Renal cortical epithelial cell (primary cell): Measurements from ENCODE around the gene LBP. TPM values are rescaled to one million over a fixed set of nuclear protein-coding genes. Genes with fewer than 3 reads are reported as not detected.
"Not testable (repeated sequence)": the region's sequence is repeated elsewhere in the genome, so short reads cannot be mapped to it uniquely, and the experiment has no call there.

Experiments used
- DNase-seq: peaks from one replicate; pipeline ENCODE4 v3.0.0-alpha.2; 2011; ENCODE audit warnings: low read depth
- total RNA-seq: library from RNA; depleted of rRNA; stranded (reverse); fragments of >200 nt; gene quantifications from 2 replicates; pipeline ENCODE4 v1.2.3, GENCODE V29; 2014

LBP gene
- total RNA-seq, 1 donor from 2014 or later: 12.6 TPM

DNA sequence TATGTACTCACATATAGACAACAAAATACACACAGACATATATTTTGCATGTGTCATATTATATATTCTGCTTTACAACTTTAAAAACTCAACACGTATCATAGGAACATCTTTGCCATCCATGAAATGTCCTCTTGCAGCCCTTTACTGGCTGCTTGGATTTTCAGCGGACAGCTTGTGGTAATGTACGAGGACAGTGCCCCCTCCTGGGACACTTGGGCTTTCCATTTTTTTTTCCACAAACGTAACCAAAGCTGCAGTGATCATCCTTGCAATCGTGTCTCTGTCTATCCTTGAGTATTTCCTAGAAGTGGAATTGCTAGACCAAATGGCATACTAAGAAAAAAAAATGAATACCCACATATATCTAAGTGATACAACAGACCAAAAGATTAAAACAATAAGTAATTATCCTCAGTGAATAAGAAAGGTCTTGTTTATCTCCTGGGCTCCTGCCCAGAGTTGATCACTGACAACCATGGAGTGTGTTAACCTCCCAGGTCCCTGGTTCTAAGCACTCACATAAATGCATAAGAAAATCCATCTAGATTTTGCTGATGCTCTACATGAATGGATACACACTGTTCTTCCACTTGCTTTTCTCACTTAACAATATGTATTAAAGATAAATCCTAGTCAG lies 24.2 kb upstream of the LBP start:
- peak; percentile 61 for DNase-seq

DNA sequence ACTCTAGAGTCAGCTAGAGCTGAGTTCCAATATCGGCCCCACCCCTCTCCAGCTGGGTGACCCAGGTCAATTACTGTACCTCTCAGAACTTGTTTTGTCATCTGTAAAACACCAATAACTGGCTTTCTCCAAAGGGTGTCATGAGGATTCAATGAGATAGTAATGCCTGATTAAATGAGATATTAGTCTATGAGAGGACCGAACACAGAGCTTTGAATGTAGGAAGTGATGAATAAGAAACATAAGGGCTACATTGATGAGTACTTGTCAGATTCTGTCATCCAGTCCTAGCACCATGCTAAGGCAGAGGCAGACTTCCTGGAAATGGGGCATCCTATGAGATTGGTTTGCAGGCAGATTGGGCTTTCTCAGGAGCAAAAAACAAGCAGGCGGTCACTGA lies 22.1 kb upstream of the LBP start:
- DNase-seq: no peak

DNA sequence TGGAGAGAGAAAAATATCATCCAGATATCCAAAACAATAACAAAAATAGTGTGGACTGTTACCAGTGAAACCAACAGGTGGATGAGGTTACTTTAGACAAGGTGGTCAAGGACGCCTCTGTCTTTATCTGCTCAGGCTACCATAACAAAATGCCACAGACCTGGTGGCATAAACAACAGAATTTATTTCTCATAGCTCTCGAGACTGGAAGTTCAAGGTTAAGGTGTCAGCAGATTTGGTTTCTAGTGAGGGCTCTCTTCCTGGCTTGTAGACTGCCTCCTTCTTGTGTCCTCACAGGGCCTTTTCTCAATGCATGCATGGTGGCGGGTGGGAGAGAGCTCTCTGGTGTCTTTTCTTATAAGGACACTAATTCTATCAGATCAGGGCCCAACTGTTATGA lies 21.1 kb upstream of the LBP start:
- DNase-seq: no peak

DNA sequence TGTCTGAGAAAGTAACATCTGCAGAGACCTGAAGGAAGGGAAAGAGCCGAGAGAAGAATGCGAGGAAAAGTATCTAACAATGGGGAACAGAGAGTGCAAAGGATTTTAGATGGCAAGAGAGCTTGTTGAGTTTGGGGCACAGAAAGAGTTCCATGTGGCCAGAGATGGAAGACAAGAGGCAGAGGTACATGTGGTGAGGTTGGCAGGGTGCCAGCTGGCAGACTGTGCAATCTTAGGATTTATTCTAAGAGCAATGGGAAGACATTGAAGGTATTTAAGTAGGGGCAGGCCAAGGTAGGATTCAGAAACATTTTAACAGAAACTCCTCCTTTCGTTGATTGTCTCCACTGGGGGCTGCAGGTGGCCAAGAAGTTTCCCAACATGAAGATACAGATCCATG lies 20.4 kb upstream of the LBP start:
- no peak for DNase-seq

DNA sequence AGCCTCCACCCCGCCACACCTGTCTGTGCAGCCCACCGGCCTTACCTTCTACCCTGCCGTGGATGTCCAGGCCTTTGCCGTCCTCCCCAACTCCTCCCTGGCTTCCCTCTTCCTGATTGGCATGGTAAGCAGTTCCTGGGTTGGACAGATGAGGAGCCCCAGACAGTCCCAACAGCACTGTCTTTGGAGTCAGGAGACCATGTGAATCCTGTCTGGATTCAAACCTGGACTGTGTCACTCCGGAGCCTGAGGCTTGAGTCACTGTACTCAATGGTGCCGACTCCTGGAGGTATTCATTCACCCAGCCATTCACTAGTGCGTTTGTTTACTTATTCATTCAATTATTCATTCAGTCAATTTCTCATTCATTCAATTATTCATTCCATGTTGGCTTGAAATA lies 20.0 kb upstream of the LBP start:
- DNase-seq: no peak

DNA sequence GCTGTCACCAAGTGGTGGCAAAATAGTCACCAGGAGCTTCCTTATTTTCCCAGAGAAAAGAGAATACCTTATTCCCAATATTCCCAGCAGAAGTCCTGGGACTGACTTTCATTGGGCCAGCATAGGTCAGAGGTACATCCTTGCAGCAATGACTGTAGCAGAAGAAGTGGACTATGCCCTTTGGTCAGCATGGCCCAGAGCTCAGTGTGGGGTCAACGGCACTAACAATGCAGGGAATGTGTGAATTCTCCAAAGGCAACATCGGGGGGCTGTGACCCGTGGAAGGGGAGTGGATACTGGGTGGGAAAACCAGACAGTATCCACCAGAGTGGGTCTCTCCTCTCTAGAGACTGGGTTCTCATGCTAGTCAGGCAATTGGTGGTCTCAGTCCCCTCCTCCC lies 15.6 kb upstream of the LBP start:
- peak; percentile 42 for DNase-seq

DNA sequence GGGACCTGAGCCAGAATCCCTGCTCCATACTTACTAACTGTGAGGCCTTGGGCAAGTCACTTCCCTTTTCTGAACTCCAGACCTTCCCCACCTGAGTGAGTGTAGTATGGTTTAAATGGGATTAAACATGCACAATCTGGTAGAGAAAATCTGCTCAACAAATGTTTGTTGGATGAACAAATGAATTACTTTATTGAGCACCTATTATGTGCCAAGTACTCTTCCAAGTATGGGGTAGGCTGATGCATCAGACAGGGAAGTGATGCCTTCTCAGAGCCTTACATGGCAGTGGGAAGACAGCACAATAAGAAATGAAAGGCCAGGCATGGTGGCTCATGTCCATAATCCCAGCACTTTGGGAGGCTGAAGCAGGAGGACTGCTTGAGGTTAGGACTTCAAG lies 15.0 kb upstream of the LBP start:
- DNase-seq: no peak

DNA sequence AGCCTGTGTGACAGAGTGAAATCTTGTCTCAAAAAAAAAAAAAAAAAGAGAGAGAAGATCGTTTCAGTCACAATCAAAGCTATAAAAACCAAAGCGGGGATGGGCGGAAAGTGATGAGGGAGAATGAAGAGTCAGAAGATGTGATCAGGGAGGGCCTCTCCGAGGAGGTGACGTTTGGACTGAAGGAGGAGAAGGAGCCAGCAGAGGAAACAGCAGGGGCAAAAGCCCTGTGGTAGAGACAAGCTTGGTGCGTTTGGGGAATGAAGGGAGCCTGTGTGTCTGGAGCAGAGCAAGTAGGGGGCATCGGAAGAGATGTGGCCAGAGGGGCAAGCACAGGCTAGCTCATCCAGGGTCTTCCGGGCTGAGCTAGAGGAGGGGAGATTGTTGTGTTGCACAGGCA lies 14.5 kb upstream of the LBP start:
- DNase-seq: no peak

DNA sequence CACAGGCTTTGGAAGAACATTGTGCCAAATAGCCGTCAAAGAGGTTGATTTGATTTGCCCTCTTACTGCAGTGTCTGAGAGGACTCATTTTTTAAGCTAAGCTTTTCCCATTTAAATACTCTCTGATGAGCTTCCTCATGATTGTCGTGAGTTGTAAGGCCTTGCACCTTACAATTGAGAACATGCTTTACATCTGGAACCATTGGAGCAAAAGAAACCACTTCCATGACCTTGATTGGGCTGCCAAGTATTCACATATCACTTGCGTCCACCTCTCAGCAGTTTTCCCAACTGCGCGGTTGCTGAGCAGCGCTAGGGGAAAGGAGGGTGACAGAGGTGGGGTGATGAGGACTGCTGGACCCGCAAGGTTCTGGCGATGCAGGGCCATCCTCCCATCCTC lies 12.3 kb upstream of the LBP start:
- no peak for DNase-seq

DNA sequence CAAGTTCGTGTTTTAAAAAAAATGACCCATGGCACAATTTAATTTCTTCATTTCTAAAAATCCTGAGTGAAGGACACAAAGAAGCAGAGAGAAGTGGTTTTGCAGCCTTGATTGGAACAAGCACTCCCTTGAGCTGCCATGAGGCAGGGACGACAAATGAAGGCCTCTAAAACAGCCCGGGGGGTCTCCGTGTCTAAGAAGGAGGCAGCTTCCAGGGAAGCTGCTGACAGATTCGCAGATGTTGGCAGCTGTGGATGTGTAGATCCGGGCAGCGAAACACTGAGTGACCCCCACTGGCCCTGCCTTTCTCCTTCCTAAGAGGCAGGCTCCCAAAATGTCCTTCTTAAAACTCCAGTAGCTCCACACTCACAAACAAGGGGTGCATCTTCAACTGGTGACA lies 9.6 kb upstream of the LBP start:
- DNase-seq: no peak

DNA sequence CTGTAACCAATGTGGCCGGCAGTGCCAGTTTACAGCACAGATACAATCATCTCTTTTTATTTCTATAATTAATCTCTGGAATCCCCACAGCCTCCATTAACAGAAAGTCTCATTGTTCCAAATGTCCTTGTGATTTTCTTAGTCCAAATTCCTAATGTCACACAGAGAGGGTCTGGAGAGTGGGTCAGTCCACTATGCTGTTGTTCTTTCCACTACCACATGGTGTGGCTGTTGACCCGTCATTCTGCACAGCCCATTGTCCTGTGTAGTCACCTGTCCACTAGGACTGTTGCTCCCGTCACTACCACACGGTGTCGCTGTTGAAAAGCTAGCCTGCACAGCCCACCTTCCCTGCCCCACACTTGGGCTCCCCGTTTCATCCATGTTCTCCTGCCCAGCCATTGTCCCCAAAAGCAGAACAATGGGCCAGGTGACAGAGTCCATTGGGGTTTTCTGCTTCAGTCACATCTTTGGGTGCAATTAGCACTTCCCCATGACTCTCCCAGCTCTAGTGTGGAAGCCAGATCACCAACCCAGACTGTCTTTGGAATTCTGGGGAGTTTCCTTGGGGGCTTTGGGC lies 8.6 kb upstream of the LBP start:
- peak; percentile 13 for DNase-seq

DNA sequence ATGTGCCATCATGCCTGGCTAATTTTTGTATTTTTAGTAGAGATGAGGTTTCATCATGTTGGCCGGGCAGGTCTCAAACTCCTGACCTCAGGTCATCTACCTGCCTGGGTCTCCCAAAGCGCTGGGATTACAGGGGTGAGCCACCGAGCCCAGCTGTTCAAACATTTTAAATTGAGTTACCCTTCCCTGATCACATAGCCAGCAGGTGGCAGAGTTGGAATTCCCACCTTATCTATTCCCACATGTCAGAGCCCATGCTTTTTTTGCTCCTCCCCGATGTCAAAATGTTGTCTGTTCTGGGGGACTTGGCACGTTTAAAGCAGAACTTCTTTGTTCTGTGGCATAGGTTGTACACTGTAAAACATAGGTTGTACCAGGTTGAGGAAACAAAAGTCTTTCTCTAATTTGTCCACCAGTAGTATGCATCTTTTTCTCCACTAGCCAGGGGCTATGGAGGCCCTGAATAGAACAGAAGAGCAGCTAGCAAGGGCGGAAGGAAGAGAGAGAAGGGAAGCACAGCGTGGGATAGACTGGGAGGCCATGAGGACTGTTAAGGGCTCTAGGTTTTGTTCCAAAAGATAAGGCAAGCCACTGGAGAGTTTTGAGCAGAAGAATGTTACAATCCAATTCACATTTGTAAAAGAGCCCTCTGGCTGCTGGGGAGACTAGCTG lies 7.3 kb upstream of the LBP start:
- DNase-seq: peak; percentile 33

DNA sequence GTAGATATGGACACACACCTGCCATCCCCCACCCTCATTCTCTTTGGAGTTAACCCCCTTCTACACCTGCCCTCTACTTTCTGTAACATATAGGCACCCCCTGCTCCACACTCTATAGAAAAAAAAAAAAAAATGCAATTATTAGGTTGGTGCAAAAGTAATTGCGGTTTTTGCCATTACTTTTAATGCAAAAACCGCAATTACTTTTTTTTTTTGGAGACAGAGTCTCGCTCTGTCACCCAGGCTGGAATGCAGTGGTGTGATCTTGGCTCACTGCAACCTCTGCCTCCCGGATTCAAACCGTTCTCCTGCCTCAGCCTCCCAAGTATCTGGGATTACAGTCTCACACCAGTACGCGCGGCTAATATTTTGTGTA lies 6.8 kb upstream of the LBP start:
- DNase-seq: not testable (repeated sequence)

DNA sequence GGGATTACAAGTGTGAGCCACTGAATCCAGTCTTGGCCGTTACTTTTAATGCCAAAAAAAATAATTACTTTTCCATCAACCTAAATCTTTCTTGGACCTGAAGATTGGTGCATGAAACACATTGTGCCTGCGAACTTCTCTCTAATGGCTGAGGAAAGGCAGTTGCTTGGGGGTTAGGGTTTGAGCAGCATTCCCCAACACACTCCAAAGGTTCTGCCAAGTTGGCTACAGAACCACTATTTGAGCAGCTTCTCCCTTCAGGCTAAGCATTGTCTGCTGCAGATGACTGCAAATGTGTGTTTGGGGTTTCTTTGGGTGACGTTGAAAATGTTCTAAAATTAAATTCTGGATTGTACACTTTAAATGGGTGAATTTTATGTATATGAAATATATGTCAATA lies 6.3 kb upstream of the LBP start:
- DNase-seq: no peak

DNA sequence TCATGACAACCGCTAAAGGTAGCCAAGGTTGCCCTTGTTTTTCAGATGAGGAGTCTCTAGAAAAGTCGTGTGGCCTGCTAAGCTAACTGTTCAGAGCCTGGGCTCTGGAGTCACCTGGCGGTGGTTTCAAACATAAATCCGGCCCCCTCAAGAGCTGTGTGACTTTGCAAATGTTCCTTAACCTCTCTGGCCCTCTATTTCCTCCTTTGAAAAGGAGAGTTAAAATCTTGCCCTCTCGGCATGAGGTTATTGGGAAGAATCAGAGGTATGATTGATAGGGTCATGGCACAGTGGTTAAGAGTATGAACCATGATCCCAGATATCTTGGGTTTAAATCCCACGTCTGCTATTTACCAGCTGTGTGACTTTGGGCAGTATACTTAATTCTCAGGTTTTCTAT lies 5.6 kb upstream of the LBP start:
- DNase-seq: no peak

DNA sequence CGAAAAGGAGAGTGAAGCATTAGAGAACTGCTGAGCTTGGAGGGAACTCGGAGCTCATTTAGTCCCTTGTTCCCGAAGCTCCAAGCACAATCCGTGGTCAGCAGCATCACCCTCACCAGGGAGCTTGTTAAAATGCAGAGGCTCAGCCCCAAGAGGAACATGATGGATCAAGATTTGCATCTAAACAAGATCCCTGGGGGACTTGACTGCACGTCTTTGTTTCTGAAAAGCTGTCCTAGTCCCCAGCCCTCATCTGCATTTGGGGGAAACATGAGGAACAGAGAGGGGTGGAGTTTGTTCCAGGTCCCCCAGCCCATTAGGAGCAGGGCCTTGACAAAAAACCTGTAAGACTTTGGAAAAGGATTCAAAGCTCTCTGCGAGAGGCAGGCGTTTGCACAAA lies 4.1 kb upstream of the LBP start:
- DNase-seq: no peak

DNA sequence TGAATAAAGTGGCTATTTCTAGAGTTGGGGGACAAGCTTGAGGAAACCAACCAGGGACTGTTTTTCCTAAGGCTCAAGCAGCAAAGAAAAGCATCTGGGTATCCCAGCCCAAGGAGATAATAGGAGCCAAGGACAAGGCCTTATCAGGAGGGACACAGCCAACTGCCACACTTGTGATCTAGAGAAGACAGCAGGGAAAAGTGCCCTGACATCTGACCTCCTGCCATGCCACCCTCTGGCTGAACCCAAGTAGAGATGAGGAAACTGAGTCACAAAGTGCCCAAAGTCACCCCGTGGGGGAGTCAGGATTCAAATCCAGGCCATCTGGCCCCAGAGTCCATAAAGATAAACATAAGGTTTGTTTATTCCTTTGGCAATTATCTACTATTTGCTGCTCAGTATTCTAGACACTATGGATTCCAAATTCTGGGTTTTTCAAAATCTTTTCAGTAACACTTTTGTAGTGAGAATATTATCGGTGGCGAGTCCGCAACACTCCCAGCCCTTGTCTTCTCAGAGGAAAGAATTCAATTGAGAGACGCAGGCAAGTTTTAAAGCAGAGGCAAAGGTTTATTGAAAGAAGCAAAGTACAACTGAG lies 3.5 kb upstream of the LBP start:
- no peak for DNase-seq

DNA sequence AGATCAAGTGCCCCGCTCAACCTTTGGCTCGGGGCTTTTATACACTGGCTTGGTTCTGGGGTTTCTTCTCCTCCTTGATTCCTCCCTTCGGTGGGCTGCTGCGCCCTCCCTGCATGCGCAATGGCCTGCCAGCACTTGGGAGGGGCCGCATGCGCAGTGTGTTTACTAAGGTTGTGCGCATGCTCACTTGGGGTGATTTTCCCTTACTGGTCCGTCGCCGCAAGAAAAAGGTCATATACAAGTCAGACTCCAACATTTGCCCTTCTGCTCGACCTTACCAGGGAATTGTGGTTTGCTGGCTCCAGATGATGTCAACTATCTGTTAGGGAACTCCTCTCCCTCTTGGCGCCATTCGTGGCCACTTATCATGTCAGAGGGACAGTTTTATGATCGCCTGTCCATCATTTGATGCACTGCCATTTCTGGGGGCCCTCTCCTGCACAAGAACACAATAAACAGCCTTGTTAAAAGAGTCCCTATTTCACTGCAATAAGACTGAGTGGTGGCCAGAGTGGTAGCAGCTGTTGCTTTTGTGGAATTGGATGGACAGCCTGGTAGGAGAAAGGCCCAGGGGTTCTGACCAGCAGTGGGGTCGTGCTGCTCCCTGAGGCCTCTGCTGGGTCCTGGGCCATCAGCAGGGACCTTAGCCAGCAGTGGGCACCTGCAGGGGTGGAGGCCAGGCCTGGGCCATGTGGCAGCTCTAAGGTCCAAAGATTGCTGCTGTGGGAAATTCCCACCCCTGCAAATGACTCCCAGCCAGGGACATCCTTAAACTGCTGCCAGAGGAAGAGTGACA lies 2.8 kb upstream of the LBP start:
- peak; percentile 62 for DNase-seq

DNA sequence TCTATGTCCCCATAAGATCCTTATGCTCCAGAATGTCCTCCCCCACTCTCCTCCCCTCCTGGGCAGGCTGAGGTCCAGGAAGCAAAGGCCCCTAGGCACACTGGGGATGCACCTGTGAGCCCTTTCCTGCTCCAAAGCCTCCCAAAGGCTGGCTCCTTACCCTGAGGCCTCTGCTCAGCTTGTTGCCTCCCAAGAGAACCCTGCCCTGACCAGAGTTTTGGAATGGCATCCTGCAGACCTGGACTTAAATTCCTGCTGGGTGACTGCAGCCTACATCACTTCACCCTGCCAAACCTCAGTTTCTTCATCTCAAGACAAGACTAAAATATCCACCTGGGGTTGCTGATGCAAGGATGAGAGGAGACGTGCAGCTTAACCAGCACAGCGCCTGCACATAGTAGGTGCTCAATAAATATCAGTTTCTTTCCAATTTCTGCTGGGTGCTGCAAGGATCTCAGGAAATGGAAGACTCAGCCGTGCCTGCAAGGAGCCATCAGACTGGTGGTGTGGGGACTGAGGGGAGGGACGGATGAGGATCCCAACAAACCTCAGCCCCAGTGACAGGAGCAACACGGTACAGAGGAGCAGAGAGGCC lies 2.1 kb upstream of the LBP start:
- DNase-seq: no peak

DNA sequence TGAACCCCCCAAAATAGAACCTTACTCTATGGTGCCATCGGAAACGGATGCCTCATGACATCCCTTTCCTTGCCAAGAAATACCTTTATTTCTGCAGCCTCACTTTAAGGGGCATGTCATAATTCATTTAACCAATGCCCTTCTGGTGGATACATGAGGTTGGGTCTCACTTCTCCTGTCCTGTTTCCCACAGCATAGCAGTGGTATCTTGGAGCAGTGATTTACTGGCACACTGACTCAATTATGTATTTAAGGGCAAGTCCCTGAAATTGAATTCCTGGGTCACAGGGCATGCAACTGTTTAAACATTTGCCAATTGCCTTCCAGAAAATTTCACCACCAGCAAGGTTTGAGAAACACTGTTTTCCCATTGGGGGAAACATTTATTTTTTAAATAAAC lies 639 bp upstream of the LBP start:
- DNase-seq: peak; percentile 54

DNA sequence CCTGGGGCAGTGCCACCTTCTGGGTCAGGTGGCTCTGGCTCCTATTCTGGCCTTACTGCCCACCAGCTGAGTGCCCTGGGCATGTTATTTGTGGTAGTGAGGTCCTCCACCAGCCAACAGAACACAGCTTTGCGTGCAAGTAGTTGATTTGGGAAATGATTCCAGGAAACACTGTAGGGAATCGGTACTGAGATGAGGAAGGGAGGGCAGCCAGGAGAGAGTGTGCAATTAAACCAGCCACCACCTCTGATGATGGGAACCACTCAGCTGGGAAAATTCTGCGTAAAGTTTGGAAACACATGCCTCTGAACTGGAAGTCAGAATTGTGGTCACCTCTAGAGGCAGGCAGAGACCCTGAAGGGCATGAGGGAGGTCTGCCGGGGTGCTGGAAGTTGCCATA lies 459 bp downstream of the LBP start:
- no peak for DNase-seq

DNA sequence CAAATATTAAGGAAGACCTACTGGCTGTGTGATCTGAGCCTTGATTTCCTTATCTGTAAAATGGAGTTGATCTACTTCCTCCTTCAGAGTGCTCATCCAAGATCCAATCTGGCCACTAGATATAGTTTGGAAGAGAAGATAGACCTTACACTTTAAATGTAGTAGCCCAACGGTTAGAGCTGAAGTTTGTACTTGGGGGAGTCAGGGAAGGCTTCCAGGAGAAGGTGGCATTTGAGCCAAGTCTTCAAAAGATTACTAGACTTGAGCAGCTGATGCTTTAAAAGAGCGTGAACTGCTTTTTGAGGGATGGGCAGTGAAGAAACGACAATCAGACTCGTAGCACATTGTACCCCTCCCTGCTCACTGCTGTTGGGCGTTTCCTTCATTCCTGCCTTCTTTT lies 3.6 kb downstream of the LBP start:
- DNase-seq: no peak
